Activated CD4-positive, alpha-beta T cell treated with anti-CD3 and anti-CD28 coated beads, Interleukin-10, Interleukin-2, amounts not matched to agents 100 ng/mL and 50 ng/mL, durations not matched to agents 16 hours and 8 hours (primary cell): ENCODE data around the gene EXOC3L4.
A peak's percentile ranks its signal among the peaks of the same experiment; 100 is the strongest.
"Not testable (repeated sequence)": the region's sequence is repeated elsewhere in the genome, so short reads cannot be mapped to it uniquely, and the experiment has no call there.

ENCODE experiments used
- DNase-seq: peaks from one replicate; pipeline ENCODE4 v3.0.0-alpha.2; 2020

Gene EXOC3L4

DNA sequence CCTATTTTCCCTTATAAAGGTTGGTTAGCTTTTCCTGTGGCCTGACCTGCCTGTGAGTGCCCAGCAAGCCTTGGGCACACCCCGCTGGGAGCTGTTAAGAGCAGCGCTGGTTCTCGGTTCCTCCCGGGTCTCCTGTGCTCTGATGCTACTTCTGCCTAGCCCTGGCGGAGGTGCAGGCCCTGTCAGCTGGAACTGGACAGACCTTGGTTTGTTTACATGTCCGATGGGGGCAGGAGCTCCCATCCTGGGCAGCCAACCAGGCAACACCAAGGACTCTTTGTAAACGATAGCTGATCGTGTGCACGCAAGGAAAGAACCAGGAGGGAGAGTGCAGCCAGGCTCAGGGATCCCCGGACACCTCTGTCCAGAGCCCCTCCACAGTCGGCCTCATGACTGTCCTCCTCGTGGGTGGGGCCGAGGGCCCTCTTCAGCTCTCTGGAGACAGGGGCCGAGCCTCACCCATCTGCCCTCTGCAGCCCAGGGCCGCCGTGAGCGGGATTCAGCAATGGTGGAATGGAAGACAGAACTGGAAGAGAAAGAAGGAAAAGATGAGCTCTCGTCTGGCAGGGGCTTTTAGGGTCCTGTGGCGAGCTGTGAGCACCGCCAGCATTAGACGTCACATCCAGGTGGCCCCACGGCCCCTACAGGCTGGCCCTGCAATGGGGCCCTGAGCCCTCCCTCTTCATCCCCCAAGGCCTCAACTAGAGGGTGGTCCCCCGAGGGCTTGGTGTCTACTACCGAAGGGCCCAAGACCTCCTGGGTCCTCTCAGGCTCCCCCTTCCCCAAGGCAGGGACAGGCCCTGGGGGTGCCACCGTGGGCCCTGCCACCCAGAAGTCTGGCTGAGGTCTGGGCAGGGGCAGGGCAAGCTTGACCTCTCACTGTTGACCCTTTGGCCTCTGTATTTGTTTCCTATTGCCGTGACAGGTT is 41.1 kb downstream of the EXOC3L4 start:
- no peak for DNase-seq

DNA sequence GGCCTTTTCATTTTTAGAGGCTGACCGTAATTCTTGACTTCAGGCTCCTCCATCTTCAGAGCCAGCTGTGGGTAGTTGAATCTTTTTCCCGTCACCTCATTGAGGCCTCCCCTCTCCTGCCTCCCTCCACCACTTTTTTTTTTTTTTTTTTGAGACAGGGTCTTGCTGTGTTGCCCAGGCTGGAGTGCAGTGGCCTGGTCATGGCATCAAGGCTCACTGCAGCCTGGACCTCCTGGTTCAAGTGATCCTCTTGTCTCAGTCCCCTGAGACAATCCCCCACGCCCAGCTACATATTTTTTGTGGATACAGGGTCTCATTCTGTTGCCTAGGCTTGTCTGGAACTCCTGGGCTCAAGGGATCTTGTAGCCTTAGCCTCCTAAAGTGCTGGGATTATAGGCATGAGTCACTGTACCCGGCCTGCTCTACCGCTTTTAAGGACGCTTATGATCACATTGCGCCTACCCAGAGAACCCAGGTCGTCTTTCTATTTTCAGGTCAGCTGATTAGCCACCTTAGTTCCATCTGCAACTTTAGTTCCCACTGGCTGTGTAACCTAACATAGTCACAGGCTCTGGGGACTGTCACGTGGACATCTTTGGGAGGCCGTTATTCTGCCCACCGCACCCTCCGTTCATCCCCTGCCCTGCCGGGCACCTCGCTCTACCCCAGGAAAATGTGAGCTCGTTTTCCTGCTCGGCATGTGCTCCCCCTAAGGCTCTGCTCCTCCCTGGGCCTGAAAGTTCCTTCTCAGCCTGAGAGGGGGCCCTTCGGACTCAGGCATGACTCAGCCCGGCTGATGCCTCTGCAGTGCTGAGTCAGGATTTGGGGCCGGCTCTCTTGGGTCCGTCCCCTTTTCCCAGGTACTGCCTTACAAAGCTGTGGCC is 42.1 kb downstream of the EXOC3L4 start:
- DNase-seq, result no peak

DNA sequence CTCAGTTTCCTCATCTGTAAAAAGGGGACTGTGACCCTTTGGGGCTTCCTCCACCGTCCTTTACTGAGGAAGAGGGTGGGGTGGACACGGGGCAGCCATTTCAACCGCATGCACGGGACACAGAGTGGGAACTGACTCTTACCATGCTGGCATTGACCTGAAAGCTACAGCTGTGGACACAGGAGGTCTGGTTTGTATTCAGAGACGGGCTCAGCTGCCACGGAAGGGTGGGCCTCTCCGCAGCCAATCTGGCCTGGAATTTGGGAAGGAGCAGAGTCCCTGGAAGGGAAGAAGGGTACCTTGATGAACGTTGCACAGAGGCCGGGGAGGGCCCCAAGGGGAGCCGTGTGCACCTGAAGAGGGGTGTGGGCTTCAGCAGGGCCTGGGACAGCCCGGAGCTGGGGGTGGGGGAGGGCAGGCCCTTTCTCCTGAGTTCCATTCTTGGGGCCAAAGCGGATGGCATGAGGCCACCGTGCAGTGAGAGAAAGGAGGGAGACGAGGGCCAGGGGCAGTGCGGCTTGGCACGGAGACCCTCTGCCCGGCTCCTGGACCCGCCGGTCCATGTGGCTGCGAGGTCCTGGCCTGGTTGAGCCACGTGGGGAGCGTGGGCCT is 43.3 kb downstream of the EXOC3L4 start:
- no peak for DNase-seq

DNA sequence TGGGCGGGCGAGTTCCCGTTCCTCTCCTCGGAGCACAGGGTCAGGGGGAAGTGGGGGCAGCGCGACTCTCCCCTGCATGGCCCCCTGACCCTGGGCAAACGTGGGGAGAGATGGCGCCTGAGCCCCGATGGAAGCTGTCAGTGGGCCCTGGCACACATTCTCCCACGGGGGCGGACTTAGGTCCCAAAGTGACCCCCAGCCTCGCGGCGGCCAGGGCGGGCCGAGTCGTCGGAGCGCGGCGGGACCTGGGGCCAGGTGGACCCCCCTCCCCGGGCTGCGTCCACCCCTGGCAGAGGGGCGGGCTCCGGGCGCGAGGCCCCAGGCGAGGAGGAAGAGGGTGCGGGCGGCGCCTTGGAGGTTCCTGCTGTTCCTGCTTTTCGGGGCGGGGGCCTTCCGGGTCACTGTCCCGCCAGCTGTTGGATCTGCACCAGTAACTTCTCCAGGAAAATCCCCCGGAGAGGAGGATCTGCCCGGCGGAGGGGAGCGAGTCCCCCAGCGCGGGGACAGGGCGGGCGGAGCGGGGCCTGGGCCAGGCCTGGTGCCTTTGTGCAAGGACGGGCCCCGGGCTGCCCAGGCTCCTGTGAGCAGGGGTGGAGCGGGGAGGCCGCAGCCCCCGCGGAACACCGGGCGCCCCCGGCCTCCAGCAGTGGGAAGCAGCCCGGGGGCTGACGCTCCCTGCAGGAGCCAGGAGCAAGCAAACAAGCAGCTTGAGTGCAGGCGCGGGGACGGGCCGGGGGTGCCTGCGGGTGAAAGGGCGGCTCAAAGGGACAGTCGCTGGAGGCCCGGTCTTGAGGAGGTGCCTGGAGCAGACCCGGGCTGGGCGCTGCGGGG is 44.0 kb downstream of the EXOC3L4 start:
- DNase-seq, result no peak

DNA sequence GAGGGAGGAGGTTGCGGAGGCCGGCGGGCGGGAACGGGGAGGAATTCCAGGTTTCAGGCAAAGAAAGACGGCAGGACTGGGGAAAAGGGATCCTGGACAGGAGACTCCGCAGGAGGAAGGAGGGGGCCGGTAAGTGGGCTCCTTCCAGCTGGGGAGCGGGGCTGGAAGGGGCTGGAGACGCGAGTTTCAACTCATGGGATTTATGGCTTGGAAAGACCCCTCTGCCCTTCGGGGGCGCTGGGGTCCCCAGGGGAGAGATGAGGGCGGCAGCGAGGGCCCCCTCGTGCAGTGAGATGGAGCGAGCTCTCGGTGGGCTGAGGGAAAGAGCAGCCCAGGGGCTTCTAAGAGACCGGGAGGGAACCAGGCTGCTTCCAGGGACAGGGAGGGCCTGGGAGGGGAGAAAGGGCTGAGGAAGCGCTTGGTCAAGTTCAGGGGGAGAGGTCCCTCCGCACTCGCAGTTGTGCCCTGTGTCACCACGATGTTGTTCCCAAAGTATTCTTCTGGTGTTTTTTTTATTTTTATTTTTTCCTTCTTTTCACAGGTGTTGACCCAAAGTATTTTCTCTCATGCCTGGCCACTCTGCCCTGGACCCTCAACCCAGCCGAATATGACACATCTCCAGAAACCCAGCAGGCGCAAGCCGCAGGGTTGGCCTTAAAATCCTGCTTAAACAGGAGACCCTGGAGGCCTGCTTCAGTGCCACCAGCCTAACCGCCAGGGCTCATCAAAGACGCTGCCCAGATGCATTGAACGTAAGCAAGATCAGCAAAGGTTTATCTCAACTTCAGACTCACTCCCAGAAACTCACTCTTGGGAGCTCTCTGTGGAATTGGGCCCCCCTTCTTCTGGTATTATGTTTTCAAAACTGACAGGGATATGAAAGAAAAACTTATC is 44.9 kb downstream of the EXOC3L4 start:
- DNase-seq, result no peak

DNA sequence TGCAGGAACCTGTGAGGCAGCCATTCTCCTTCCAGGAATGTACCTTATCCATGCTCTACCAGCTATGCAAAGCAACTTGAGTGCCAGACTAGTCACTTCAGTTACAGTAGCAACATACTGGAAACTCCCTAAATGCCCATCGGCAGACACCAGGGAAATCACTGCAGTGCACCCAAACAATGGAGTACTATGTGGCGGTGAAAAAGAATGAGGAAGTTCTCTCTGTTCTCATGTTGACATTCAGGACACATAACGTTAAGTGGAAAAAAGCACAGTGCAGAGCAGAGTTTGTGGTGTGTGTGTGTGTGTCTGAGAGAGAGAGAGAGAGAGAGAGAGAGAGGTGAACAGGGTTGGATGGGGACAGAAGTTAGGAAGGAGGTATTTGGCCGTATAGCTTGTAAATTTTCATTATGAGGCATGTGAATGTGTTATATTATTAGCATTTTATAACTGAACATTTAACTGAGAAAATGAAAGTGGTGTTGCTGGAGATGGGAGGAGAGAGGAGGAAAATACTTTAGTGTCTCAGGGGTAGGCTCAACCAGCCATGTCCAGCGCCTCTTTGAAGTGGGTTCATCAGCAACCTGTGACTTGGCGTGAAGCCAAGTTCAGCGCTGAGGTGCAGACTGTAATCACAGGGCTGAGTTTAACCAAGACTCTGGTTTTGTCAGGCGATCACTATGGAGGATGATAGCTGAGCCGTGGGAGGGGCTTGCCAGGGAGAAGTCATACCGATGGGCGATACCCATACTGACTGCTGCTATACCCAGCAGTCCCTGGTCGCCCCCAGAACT is 46.0 kb downstream of the EXOC3L4 start:
- no peak for DNase-seq

DNA sequence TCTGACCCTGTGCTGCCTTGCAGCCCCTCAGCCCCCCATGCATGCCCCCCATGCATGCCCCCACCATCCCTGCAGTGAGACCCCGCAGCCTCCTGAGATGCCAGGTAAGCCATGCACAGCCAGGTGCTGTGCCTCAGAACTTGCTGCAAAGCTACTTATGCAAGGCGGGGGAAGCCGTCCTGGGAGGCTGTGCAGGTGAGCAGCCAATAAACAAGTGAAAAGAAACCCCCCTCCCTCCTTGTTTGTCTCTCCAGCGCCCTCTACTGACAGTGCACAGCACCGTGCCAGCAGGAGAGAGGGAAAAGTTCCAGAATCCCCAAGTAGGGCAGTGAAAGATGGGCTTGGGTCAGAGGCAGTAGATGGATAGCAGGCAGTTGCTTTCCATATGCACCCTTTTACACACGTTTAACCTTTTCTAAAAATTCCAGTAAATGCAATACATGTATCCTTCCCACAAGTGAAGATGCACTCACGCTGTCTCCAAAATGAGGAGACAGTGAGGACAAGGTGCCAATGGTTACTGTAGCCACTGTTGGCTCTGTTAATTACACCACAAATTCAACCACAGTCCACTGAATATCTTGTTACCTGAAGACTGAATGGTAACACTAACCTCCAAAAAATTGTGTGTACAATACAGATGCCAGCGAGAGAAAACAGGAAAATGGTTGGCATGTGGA is 46.7 kb downstream of the EXOC3L4 start:
- peak; percentile 49 for DNase-seq

DNA sequence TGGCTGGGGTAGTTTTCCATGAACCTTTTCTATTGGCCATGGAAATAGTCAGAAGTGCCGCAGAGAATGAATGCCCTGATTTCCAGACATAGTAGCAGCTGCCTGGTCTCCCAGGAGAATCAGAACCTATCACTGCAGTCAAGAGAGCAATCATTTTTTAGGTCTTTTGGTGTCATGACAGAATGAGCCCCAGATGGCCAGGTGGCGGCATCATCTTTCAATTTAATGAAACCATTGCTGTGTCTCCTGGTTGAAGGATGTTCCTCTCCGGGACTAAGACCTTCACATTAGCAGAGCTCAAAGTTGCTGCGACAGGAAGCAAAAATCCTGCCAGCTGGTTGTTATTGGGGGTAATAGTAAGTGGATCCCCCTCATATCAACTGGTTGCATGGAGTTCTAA is 47.5 kb downstream of the EXOC3L4 start:
- DNase-seq, result no peak

DNA sequence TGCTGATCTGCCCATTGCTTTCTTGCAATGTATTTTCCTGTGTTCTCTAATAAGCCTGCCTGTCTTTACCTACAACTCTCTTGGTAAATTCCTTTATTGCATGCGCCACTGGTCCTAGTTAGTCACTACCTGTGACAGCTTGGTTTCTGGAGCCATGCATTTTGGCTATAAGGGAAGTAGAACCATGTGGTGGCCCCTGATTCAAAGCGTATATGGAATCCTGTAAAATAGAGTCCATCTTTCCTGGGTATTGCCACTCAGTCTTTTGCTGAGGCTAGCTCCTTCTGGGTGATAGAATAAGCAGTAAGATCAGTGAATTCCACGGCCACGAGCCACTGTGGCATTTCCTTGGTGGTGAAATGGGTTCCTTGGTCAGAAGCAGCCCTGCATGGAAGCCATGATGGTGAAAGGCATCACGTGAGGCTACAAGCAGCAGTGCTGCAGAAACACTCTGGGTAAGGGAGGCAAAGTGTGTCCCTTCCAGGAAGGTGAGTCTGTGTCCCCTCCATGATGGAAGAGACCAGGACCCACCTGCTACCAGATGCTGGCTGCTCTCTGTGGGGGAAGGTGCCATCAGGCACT is 48.3 kb downstream of the EXOC3L4 start:
- DNase-seq, result no peak

DNA sequence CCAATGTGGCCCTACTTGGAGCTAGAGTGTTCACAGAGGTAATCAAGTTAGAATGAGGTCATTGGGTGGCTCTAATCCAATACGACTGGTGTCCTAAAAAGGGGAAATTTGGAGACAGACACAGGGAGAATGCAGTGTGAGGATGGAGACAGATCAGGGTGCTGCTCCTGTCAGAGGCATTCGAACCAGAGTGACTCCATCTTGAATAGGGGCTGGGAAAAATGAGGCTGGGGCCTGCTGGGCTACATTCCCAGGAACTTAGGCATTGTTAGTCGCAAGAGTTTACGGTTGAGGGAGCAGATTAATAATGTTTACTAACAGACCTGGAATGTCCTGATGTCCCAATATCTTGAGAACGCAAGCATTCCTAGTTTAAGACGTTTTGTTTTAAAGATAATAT is 49.0 kb downstream of the EXOC3L4 start:
- DNase-seq, result no peak

DNA sequence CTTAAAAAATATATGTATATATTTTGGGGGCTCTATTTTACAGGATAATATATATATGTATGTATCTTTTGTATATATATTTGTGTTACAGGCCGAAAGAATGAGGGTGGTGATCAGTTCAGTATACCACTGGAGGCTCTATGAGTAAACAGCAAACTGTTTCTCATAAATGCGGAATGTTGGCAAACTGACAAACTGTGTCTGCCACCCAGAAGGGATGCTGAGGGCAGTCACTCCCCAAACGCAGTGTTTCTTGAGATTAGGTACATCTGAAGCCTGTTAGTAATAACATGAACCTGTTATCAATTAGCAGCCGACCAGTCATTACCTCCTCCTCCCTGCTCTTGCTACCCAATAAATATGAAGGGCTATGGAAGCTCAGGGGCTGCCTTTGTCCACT is 49.6 kb downstream of the EXOC3L4 start:
- no peak for DNase-seq

DNA sequence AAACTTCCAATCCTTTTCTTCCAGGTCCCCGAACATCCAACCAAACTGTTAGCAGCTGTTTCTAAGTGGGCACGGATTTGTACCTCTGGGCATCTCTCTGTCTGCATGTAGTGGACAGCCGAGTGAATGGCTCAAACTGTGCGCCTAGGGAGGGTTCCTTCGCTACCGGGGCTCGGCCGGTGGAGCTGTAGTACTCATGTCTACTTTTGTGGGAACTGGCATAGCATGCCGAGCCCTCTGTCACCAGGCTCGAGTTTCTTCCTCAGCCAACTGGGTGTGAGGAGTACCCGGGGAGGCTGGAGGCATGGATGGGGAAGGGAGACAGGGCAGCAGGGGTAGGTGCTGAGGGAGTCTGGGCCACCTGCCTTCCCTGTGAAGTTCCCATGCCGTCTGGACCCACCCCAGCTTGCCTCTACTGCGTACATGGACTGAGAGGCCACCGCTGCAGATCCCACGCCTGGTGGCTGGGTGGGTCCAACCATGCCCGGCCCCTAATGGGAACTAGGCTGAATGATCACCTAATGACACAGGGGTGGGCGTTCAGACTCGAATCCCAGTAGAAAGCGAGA is 51.7 kb downstream of the EXOC3L4 start:
- DNase-seq, result no peak

DNA sequence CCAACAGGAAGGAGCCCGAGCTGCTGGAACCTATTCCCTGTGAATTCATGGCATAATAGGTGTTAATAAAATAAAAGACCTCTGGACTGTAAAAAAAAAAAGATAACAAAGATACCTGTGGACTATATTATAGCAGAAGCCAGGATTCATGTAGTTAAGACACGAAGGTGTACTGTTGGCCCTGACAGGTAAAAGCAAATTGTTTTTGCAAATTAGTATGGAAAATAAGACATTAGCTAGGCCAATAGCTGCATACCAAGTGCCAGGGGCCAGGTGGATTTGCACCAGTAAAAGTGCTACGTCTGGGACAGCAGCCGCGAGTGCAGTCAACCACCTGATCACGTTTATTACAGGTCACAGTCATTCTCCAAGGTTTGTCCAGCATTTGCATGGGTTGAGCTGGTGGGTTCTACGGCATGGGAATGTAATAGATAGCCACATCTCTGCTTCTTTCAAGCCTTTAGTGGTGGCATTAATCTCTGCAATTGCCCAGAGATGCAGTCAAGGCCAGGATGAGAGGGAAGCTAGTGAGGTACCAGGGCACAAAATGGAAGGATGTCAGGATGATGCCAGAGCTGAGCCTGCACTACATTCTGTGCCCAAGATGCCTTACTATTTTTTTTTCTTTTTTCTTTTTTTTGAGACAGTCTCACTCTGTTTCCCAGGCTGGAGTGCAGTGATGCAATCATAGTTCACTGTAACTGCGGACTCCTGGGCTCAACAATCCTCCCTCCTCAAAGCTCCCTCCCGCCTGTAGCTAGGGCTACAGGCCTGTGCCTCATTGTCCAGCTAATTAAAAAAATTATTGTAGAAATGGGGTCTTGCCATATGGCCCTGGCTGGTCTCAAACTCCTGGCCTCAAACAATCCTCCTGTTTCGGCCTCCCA is 55.1 kb downstream of the EXOC3L4 start:
- DNase-seq, result no peak

DNA sequence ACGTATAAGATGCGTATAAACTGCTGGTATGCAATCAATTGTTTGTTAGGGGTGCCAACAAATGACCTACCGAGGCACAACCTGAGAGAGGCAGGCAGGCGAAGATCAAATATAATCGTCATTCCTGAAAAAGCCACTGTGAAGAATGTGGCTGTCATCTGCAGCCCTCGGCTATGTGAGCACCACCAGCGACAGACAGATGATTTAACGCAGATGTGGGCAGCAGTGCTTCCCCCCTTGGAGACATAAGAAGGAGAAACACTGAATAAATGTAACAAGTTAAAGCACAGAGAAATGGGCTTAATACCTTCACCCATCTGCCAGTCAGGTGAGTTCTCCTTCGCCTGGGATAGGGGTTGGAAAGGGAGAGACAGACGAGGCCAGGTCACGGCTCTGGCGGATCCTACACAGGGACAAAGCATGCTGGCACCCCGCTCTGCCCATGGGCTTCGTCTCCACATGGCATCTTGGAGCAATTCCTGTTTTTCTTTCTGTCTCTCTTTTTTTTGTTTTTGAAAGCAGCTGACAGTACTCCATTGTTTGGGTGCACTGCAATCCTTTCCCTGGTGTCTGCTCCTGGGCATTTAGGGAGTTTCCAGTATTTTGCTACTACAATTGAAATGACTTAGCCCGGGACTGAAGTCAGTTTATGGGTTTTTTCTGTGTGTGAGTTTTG is 56.9 kb downstream of the EXOC3L4 start:
- no peak for DNase-seq

DNA sequence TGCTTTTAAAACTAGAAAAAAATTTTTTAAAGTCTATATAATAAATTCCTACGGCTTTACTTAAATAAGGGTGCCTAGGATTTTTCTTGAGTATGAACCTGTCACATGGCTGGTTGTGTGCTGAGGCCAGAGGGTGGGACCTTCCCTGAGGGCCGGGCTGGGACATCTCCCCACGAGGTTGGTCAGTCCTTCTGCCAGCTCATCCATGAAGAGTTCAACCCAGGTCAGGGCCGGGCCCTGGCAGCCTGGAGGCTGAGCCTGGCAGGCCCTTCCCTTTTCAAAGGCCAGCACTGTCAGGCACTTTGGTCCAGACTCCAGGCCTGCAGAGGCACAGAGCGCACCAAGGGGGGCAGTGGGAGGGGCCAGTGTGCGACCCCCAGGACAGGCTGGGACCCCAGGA is 60.5 kb downstream of the EXOC3L4 start:
- DNase-seq, result no peak

DNA sequence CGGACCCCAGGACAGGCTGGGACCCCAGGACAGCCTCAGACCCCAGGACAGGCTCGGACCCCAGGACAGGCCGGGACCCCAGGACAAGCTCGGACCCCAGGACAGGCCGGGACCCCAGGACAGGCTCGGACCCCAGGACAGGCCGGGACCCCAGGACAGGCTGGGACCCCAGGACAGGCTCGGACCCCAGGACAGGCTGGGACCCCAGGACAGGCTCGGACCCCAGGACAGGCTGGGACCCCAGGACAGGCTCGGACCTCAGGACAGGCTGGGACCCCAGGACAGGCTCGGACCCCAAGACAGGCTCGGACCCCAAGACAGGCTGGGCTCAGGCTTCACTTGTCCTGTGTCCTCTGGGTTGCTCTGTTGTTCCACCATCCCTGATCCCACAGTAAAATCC is 60.9 kb downstream of the EXOC3L4 start:
- not testable (repeated sequence) for DNase-seq

DNA sequence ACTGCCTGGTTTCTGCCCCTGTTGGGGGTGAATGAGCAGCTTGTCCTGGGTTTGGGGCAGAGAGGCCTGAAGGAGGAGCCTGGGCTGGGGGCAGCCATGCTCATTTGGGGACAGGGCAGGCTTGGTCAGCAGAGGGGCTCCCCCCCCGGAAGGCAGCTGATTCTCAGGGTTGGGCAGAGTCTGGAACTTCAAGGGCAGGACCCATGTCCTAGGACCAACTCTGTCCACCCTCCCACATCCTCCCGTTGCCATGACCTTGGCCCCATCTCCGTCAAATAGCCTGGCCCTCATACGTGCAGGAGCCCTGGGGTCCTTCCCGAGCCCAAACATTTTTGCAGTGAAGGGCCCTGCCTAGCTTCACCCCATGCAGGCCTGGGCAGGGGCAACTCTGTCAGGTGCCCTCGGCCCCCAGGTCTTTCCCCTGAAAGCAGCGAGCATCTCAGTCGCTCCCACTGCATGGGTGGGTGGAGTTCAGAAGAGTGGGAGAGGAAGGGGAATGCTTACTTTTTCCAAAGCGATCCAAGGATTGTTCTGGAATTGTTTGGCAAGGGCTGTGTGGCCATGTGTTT is 61.4 kb downstream of the EXOC3L4 start:
- DNase-seq, result no peak
